ENCODE measurements around the gene EN1. TPM values are rescaled to one million over a fixed set of nuclear protein-coding genes. Genes with fewer than 3 reads are reported as not detected.

The EN1 gene
- total RNA-seq, 4 donors from 2014 or later: 0.88 to 2.4 (median 1.2) TPM

DNA sequence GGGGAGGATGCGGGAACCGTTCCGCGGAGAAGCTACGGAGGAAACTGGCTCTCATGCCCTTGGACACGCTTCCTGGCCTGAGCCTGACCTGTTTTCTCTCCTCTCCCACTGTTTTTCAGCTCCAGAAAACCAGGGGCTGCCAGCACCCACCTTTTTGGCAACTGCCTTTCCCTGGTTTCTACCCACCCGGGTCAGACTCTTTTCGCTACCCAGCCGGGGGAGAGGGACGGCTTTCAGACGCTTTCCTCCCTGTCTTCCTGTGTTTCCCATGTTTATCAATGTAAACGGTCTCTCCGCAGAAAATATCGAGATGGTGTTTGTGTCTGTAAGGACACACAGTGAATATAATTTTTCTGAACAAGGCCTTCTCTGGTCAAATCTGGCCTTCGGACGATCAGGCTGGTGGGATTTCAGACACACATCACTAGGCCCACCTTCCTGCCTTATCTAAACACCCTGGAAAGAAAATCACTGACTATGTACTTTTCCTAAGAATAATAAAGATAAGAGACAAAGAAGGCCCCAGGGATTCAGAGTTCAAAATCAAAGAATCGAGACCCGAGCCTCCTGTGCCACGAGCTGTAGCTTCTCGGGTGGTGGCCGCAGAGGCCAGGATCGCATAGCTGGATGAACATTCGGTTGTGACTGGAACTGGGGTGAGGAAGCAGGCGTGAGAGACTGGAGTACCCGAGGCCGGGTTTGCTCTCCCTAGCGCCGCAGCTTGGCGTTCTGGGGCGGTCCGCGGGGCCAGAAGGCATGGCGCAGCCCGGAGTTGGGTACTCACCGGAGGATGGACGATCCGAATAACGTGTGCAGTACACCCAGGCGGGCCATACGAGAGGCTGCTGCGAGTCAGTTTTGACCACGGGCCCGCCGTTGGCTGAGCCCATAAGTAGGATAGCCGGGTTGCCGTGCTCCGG, 1.7 kb downstream of the EN1 start:
- no peak for TF ChIP-seq CTCF (IDR thresholded peaks at IDR 0.05; ENCODE audit: low read depth)

GRCh38 chr2:118845005-118845521, 2.4 kb downstream of the EN1 start:
- TF ChIP-seq CTCF (IDR thresholded peaks at IDR 0.05; ENCODE audit: low read depth): no peak

GRCh38 chr2:118844261-118845004, 3.0 kb downstream of the EN1 start:
- no peak for TF ChIP-seq CTCF (IDR thresholded peaks at IDR 0.05; ENCODE audit: low read depth)

GRCh38 chr2:118843483-118844132, 3.8 kb downstream of the EN1 start:
- no peak for TF ChIP-seq CTCF (IDR thresholded peaks at IDR 0.05; ENCODE audit: low read depth)

GRCh38 chr2:118842661-118843482, 4.6 kb downstream of the EN1 start:
- no peak for TF ChIP-seq CTCF (IDR thresholded peaks at IDR 0.05; ENCODE audit: low read depth)

DNA sequence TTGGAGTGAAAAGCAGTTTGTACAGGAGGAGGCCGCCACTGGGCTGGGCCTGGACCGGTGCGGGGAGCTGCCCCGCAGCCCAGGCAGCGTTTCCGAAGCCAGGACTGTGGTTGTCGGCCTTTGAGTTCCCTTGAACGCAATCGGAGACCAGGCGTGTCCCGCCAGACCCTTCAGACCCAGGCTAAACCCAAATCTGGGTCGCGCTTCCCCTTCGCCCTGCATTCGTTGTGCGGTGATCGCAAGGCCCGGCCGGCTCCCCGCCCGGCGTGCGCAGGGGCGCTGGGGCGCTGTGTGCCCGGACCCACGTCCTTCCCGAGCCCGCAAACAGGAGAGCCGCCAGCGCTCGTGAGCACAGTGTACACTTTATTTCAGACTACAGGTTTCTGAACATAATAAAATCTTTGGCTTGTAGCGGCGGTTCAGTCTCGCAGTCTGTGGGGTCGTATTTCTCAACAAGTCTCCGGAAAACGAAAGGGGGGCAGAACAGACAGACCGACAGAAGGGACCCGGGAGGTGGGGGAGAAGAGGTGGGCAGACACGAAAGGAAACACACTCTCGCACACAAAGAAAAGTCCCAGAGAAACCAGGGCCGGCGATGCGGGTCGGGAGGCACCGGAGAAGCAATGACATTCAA, 5.5 kb downstream of the EN1 start:
- no peak for TF ChIP-seq CTCF (IDR thresholded peaks at IDR 0.05; ENCODE audit: low read depth)
